Fibroblast of lung (primary cell): Measurements from ENCODE around the gene SOX1. TPM values are rescaled to one million over a fixed set of nuclear protein-coding genes. Genes with fewer than 3 reads are reported as not detected.

ENCODE experiments used
- DNase-seq, 2 donors: peaks; one replicate each; pipeline versions ENCODE4 v3.0.0 to v3.0.0-alpha.2; 2010; ENCODE audit warnings: low read depth in 2 of 2
- H2AFZ ChIP-seq: 2 replicates; pipeline ENCODE4 v1.5.1; 2012; ENCODE audit warnings: low read length, control low read depth, inconsistent platforms
- H3K27ac ChIP-seq: 2 replicates; pipeline ENCODE4 v1.5.1; 2011; ENCODE audit warnings: low read length, control low read depth; ENCODE audit not compliant: insufficient read depth
- H3K27me3 ChIP-seq: 2 replicates; pipeline ENCODE4 v1.5.1; 2011; ENCODE audit warnings: mild to moderate bottlenecking, low read length; ENCODE audit not compliant: control insufficient read depth, insufficient read depth
- H3K36me3 ChIP-seq: 2 replicates; pipeline ENCODE4 v1.5.1; 2011; ENCODE audit warnings: low read length; ENCODE audit not compliant: control insufficient read depth, insufficient read depth
- H3K4me1 ChIP-seq: 2 replicates; pipeline ENCODE4 v1.5.1; 2011; ENCODE audit warnings: low read length; ENCODE audit not compliant: control insufficient read depth, insufficient read depth; ENCODE audit errors: extremely low read depth
- H3K4me2 ChIP-seq: 2 replicates; pipeline ENCODE4 v1.5.1; 2011; ENCODE audit warnings: low read length, control low read depth; ENCODE audit not compliant: insufficient read depth; ENCODE audit errors: extremely low read depth
- H3K4me3 ChIP-seq, 4 experiments: fragments of 200-600 bp in 1 of 4; sonication (generic) in 1 of 4; replicated peaks in 1 of 4; 2 replicates each; pipeline ENCODE4 v1.5.1; 2011 to 2016; ENCODE audit warnings: low read length in 4 of 4, low read depth in 3 of 4, mild to moderate bottlenecking in 3 of 4, control low read depth in 2 of 4, inconsistent platforms in 1 of 4, mixed read lengths in 1 of 4; ENCODE audit not compliant: insufficient read depth in 1 of 4; ENCODE audit errors: control extremely low read depth in 1 of 4
- H3K79me2 ChIP-seq: 2 replicates; pipeline ENCODE4 v1.5.1; 2012; ENCODE audit warnings: mild to moderate bottlenecking, low read length, inconsistent platforms; ENCODE audit not compliant: control insufficient read depth, insufficient read depth
- H3K9ac ChIP-seq: 2 replicates; pipeline ENCODE4 v1.5.1; 2011; ENCODE audit warnings: mild to moderate bottlenecking, low read length, control low read depth; ENCODE audit not compliant: insufficient read depth
- H3K9me3 ChIP-seq: 2 replicates; pipeline ENCODE4 v1.5.1; 2012; ENCODE audit warnings: low read depth, low read length; ENCODE audit not compliant: control insufficient read depth, insufficient read depth
- H4K20me1 ChIP-seq: 2 replicates; pipeline ENCODE4 v1.5.1; 2011; ENCODE audit warnings: low read length; ENCODE audit not compliant: control insufficient read depth, insufficient read depth; ENCODE audit errors: extremely low read depth
- CTCF ChIP-seq, 2 donors: IDR thresholded peaks in 1 of 2; conservative IDR thresholded peaks in 1 of 2; 1 replicate in 1 of 2; 2 replicates in 1 of 2; pipeline ENCODE4 v1.5.1; 2011 to 2012; ENCODE audit warnings: low read length in 2 of 2, control low read depth in 1 of 2, inconsistent platforms in 1 of 2, low read depth in 1 of 2, mild to moderate bottlenecking in 1 of 2
- EZH2 ChIP-seq: IDR thresholded peaks from 2 replicates; pipeline ENCODE4 v1.5.1; 2012; ENCODE audit warnings: low read length, control low read depth, mild to moderate bottlenecking; ENCODE audit errors: missing control alignments
- polyA plus RNA-seq, 2 donors: library from polyadenylated mRNA; depleted of rRNA in 1 of 2; stranded (reverse) in 1 of 2; unstranded in 1 of 2; fragments of >200 nt; gene quantifications; 2 replicates each; pipeline ENCODE4 v1.2.1, GENCODE V29; 2011 to 2012; ENCODE audit warnings: missing spikeins in 1 of 2
- total RNA-seq: library from RNA; depleted of rRNA; stranded (reverse); fragments of >200 nt; gene quantifications from 2 replicates; pipeline ENCODE4 v1.2.1, GENCODE V29; 2014

SOX1 gene
- total and polyA plus RNA-seq, 2 donors (not counting 1 experiment from before 2014, with no cell fraction given), result not detected

GRCh38 chr13:112110479-112110878, 43.5 kb downstream of the SOX1 start:
- Histone ChIP-seq H3K36me3 (no peaks in the 10 kb centered on the region), H3K79me2 (no peaks in the 10 kb centered on the region), H3K27me3 (no peaks in the 10 kb centered on the region), H3K9ac (no peak overlapping the region), H3K4me2 (no peak overlapping the region), H2AFZ (no peak overlapping the region), H4K20me1 (no peaks in the 10 kb centered on the region), H3K27ac (no peak overlapping the region), H3K4me3 (no peak overlapping the region), H3K4me1 (no peaks in the 10 kb centered on the region), H3K9me3 (no peaks in the 10 kb centered on the region)
- TF ChIP-seq CTCF (conservative IDR thresholded peaks at IDR 0.05 in 1 of 2, IDR thresholded peaks at IDR 0.05 in 1 of 2; ENCODE audit: low read depth in 1 of 2, low read length in 2 of 2) (no peak), EZH2 (no peak)
- DNase-seq, result no peak

- Histone ChIP-seq H3K27ac (no peak overlapping the region), H3K4me2 (no peak overlapping the region), H3K79me2 (no peaks in the 10 kb centered on the region), H3K4me3 (no peak overlapping the region), H4K20me1 (no peaks in the 10 kb centered on the region), H3K36me3 (no peaks in the 10 kb centered on the region), H3K4me1 (no peaks in the 10 kb centered on the region), H3K9me3 (no peaks in the 10 kb centered on the region), H3K27me3 (no peaks in the 10 kb centered on the region), H2AFZ (no peak overlapping the region), H3K9ac (no peak overlapping the region)
- DNase-seq, result no peak
- TF ChIP-seq CTCF (conservative IDR thresholded peaks at IDR 0.05 in 1 of 2, IDR thresholded peaks at IDR 0.05 in 1 of 2; ENCODE audit: low read depth in 1 of 2, low read length in 2 of 2) (no peak), EZH2 (no peak)
Measured at GRCh38 chr13:112111239-112111857, 44.4 kb downstream of the SOX1 start.

GRCh38 chr13:112112534-112113276, 45.8 kb downstream of the SOX1 start:
- H3K27me3 ChIP-seq, result no peaks in the 10 kb centered on the region
- no peak overlapping the region for H3K4me2 ChIP-seq
- no peak overlapping the region for H3K27ac ChIP-seq
- no peaks in the 10 kb centered on the region for H3K79me2 ChIP-seq
- H3K4me3 ChIP-seq, result no peak overlapping the region
- no peak for DNase-seq
- no peaks in the 10 kb centered on the region for H3K36me3 ChIP-seq
- no peaks in the 10 kb centered on the region for H3K9me3 ChIP-seq
- H2AFZ ChIP-seq, result no peak overlapping the region
- H4K20me1 ChIP-seq, result no peaks in the 10 kb centered on the region
- no peak overlapping the region for H3K9ac ChIP-seq
- TF ChIP-seq CTCF (conservative IDR thresholded peaks at IDR 0.05 in 1 of 2, IDR thresholded peaks at IDR 0.05 in 1 of 2; ENCODE audit: low read depth in 1 of 2, low read length in 2 of 2) (no peak), EZH2 (no peak)
- no peaks in the 10 kb centered on the region for H3K4me1 ChIP-seq
